Hematopoietic multipotent progenitor cell treated with erythropoietin and hydrocortisone succinate and interleukin-3 and kit ligand, for 6 days (in vitro differentiated cells): ENCODE data around the gene SLCO4A1.

ENCODE experiments used
- DNase-seq: peaks from one replicate; pipeline ENCODE4 v3.0.0-alpha.2; 2015

SLCO4A1 gene

DNA sequence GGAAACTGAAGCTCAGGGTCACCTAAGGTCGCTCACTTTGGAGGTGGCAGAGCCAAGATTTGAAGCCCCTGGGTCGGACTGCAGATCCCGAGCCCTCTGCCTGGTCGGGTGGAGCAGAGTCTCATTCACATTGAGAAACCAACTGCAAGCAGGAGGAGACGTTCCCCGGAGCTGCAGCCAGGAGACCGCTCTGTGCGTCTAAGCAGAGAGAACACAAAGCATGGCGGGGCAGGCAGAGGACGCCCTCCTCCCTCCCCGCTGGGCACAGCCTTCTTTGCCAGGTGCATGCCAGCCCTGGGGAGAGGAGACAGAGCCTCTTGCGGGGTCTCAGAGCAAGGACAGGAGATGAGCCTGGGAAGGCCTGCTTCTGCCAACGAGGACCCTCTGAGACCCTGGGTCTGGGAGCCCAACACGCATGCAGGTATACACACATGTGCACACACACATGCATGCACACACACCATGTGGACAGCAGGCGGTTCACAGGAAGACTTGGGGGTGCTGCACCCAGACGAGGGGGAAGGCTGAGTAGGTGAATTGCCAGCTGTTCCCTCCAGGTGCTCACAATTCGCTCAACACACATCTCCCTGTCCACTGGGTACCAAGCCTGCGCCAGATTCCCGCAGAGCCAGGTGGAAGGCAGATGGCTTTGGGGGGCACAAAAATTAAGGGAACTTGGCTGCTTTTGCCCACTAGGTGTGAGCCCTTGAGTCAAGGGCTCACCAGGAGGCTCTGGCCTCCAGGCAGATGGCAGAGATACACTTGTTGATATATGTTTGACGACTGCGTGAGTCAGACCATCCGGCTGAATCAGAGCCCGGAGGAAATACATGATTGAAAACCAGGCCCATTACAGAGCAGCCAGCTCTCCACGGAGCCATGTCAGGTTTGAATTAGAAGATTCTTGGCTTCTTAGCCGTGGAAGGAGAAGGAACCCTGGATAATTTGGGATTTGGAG lies 60.9 kb downstream of the SLCO4A1 start:
- peak; percentile 46 for DNase-seq

DNA sequence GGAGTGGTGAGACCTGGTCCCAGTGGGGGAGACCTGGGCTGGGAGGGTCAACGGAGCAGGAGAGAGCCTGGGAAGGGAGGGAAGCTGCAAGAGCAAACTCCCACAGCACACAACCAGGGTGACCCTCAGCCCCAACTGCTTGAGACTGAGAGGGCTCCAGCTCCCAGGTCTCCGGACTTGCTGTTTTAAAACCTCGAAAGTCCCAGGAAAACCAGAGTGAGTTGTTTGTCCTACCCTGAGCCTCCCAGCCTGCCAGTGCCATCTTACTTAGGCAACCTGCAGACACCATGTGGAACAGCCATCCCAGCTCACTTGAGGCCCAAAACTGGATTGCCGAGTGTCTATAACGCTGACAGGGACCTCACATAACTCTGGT lies 61.5 kb downstream of the SLCO4A1 start:
- no peak for DNase-seq

DNA sequence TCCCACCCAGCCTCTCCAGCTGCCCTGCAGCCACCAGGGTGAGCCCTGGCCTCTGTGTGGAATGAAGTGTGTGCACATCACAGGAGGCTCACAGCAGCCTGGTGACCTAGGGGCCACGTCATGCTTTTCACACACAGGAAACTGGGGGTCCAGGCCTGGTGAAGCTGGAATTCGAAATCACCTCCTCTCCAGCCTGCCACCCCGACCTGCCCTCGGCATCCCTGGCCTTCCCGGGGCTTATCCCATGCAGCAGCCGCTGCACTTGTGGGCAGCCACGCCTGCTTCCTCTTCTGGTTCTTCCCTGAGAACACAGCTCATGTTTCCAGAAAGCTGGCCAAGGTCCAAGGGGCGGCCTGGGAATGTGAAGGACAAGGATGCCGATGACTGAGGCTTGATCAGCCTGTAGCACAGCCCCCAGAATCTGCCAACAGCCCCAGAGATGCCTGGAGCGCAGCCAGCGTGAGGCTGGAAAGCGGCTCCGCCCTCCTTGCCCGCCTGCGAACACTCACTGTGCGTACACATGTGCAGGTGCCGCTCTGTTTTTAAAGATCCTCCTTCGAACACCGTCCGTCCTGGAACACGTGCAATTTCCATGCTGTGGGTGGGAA lies 62.1 kb downstream of the SLCO4A1 start:
- no peak for DNase-seq

DNA sequence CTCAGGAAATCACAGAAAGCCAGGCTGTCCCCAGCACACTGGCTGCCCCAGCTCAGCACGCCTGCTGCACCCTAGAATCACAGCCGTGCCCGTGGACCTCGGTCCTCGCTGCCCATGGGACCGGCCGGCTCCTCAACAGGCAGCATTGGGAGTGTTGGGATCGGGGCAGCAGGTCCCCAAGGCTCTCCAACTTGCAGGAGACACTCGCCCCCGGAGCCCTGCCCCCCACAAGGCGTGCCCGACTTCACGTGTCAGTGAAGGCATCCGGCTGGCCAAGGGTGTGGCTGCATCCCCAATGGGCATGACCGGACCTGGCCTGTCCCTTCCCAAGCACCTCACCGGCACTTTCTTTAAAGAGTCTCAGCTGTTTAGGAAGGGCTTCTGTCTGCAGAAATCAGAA lies 63.3 kb downstream of the SLCO4A1 start:
- DNase-seq, result no peak

DNA sequence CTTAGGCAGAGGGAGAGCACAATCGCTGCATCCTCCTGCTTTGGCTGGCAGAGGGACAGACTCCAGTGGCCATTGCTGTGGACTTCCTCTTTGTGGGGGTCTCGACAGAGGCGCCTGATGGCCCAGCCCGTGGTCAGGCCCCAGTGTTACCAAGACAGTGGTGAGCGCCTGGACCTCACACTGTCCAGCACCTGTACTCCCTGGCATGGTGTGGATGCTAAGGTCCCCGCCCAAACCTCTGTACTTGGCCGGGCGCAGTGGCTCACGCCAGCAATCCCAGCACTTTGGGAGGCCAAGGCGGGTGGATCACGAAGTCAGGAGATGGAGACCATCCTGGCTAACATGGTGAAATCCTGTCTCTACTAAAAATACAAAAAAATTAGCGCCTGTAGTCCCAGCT lies 64.0 kb downstream of the SLCO4A1 start:
- DNase-seq, result no peak

DNA sequence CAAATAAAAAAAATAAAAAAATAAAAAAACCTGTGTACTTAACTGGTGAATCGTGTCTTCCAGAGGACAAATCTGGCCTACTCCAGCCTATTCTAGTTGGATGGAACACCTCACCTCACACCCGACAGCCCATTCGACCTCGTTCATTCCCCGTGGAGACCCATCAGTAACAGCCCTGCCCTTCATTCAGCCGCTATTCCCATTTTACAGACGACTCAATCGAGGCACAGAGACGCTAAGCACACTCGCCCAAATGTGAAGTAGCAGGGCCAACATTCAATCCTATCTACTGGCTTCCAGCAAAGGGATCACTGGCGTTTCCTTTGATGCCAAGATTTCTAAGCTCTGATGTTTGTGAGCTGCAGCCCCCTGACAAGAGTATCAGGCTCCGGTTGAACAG lies 64.6 kb downstream of the SLCO4A1 start:
- no peak for DNase-seq

DNA sequence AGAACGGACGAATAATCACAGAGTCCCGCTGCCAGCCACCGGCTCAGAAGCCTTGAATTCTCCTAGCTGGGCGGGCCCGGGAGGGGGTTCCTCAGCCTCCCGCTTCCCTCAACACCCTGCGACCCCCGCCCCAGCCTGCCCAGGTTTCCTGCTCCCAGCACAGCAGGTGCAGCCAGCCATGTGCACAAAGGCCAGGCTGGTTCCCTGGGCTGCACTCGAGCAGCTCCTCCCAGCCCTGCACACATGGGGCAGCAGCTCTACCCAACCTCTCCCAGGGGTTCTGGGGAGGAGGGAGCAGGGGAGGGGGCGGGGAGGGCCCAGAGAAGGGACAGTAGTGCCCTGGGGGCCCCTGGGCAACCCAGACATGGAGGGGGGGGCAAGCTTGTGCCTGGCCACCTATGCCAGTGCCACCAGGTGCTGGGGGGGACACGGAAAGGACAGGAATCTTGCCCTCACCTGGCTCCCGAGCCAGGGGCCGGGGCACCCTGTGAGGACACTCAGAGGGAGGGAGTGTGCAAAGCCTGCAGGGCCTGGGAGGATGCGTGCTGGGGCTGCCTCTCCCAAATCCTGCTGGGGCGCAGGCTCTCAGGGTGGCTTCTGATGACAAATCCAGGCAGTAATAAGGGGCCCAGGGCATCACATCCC lies 65.1 kb downstream of the SLCO4A1 start:
- DNase-seq, result no peak

DNA sequence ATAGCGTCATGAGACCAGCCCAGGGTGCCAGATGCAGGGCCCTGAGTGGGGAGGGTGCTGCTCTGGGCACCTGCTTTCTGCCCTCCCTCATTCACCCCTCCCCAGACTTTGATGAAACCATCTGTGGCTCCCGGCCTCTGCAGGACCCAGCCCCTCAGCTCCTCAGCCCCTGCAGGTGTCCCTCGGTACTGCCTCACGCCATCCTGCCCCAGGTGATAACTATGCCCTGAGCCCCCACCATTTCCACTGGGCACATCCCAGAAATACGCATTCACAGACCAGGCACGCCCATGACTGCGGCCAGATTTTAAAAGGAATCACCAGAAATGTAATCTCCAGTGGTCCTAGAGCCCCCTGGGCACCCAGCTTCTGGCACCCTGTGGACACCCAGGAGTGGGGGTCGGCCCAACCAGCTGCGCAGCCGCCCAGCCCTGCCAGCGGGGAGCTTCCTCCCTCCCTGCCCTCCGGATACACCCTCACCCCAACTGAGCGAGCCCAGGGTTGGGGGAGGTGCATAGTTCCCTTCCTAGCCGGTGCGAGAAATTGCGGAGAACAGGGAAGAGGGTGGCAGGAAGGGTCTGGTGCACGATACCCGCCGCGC lies 65.7 kb downstream of the SLCO4A1 start:
- peak; percentile 40 for DNase-seq

DNA sequence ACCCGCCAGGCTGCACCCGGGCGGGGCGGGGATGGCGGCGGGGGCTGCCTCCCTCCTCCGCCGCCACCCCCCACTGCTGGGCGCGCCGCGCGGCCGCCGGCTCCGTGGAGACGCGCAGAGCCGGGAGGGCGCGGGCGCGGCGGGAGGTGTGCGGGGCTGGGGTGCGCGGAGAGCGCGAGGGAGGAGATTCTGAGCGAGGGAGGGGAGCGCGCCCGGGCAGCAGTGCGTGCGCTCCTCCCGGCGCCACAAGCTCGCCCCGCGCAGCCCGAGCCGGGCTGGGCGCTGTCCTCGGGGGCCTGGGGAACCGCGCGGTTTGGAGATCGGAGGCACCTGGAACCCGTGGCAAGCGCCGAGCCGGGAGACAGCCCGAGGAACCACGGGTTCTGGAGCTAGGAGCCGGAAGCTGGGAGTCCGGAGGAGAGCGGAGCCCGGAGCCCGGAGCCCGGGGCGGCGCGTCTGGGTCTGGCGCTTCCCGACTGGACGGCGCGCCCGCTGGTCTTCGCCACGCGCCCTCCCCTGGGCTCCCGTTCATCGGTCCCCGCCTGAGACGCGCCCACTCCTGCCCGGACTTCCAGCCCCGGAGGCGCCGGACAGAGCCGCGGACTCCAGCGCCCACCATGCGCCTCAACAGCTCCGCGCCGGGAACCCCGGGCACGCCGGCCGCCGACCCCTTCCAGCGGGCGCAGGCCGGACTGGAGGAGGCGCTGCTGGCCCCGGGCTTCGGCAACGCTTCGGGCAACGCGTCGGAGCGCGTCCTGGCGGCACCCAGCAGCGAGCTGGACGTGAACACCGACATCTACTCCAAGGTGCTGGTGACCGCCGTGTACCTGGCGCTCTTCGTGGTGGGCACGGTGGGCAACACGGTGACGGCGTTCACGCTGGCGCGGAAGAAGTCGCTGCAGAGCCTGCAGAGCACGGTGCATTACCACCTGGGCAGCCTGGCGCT lies 66.6 kb downstream of the SLCO4A1 start, which contains the start of gene NTSR1:
TSS of gene NTSR1 (plus strand) at position 246 of the 946 bp plus-strand sequence. CDS start at position 618, 372 bp downstream.
- DNase-seq, result no peak

DNA sequence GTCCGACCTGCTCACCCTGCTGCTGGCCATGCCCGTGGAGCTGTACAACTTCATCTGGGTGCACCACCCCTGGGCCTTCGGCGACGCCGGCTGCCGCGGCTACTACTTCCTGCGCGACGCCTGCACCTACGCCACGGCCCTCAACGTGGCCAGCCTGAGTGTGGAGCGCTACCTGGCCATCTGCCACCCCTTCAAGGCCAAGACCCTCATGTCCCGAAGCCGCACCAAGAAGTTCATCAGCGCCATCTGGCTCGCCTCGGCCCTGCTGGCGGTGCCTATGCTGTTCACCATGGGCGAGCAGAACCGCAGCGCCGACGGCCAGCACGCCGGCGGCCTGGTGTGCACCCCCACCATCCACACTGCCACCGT lies 67.2 kb downstream of the SLCO4A1 start:
- DNase-seq, result no peak

DNA sequence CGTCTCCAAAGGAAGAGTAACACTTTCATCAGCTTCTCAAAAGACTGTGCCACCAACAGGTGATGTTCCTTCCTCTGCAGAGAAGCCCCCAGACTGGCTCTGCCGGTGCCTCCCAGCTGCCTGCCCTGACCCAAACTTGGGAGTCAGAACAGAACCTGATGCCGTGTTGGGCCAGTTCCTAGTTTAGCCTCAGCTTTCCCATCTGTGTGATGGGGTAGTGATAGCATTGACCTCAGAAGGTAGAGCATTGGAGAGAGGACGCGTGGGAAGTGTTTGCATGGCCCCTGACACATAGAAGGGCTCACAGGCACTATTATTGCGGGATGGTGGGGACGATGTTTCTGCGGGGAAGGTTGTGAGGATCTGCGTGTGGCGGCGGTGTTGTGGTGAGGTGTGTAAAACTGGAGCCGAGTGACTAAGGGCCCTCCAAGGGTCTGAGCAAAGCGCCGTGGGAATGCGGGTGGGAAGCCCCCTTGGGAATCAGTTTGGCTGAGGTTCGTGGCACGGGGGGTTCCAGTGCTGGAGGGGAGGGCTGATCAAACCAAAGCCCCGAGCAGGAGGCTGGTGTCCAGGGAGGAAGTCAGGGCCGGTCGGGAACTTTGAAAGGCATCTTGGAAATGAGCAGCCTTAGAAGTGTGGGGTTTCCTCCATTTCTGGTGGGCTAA lies 68.0 kb downstream of the SLCO4A1 start:
- DNase-seq, result no peak

DNA sequence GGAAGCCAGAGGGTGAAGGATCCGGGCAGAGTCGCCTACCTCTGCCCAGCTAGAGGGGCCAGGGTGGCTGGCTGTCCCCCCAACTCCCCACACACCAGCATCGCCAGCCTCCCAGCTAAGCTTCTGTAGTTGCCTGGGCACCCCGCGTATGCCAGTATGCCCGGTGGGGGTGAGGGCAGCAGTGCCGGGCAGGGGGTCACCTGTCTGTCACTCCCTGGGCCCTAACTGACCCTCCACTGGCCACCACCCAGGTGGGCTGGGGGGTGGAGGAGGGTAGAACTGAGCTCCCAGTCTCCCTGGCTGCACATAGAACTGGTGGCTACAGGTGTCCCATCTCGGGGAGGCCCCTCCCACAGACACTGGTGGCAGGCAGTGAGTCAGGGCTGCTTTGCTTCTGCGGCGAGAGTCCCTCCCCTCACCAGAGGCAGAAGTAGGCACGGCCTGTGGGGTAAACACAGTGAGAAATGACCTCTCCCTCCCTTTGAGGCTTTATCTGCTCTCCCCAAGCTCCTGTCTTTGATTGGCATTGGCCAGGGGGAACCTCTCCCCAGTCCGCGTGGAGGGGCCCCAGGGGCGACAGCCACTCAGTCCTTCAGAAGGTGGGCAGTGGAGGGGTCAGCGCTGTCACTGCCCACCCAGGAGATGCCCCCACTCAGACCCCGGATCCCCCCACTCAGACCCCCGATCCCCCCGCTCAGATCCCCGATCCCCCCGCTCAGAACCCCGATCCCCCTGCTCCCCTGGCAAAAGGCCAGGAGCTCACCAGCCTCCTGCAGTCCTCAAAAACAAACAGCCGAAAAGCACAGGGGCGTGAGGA lies 68.8 kb downstream of the SLCO4A1 start:
- peak; percentile 59 for DNase-seq

DNA sequence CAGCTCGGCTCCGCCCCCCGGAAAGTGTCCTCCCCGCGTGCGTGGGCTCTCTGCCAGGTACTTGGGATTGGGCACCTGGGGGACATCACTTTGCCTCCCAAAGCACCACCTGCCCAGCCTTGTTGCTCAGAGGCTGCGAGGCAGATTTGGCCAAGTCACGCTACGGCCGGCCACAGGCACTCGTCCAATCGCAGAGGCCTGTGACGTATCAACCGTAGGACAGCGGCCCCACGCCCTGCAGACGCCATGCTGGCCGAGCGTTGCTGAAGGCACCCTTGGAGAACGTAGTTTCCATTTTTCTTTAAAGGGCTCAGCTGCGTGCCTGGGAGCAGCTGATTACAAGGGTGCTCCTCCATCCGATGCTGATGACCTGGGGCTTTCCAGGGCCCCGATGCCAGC lies 69.4 kb downstream of the SLCO4A1 start:
- no peak for DNase-seq

DNA sequence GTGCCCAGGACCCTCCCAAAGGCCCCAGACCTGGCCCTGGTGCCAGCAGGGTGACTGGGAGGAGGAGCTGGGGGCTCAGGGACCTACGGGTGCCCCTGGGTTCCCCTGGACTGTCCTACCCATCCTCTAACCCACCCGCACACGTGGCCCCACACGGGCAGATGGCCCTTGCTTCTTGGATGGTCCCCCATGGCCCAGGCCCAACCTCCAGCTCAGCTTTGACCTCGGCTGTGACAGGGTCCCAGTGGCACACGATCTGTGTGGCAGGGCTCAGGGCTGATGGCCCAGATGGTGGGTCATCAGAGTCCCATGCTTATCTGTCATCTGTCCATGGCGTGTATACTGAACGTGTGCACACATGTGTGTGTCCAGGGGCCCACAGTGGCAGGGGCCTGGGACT lies 70.3 kb downstream of the SLCO4A1 start:
- DNase-seq, result no peak

DNA sequence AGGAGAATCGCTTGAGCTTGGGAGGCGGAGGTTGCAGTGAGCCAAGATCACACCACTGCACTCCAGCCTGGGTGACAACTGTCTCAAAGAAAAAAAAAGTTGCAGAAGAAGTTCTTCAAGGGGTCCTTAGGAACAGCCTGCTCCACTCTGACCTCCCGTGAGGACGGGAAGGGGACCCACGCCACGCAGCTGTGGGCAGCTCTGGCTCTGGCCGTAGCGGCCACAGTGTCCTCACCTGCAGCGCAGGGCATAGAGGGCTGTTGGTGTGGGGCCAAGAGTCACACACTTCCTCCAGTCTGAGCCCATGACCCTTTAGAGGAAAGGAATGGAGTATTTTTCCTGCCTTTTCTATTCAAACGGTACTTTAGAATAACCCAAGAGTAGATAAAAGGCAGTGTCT lies 71.7 kb downstream of the SLCO4A1 start:
- DNase-seq, result no peak

DNA sequence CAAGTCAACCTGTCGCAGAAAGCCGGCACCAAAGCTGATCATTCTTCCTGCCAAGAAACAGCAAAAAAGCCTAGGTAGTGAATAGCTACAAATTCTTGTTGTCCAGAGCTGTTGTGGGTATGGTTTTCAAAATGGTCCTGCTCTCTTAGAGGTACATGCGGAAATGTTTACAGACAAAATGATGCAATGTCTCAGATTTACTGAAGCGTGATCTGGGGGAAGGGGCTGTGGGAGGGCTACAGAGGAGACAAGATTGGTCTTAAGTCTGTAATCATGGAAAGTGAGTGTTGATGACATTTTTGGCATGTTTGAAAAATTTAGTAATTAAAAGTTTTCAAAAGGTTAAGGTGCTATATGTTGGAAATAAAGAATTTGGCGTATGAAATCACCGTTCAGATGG lies 72.5 kb downstream of the SLCO4A1 start:
- no peak for DNase-seq

DNA sequence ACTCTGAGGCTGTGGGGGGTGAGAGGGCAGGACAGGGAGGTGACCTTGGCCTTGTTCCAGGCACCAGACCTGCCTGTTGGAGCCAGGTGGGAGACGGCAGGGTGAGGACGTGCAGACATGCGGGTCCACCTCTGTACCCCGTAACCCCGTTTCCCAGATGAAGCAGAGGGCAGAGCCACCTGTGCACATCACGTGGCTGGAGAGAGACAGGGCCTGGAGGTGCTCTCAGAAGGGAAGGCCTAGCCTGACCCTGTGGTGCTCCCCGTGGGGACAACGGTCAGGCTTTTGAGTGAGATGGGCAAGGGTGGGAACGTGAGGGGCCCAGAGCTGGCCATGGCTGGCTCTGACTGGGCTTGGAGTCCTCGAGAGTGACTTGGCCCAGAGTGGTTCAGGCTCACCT lies 72.9 kb downstream of the SLCO4A1 start:
- DNase-seq, result no peak

DNA sequence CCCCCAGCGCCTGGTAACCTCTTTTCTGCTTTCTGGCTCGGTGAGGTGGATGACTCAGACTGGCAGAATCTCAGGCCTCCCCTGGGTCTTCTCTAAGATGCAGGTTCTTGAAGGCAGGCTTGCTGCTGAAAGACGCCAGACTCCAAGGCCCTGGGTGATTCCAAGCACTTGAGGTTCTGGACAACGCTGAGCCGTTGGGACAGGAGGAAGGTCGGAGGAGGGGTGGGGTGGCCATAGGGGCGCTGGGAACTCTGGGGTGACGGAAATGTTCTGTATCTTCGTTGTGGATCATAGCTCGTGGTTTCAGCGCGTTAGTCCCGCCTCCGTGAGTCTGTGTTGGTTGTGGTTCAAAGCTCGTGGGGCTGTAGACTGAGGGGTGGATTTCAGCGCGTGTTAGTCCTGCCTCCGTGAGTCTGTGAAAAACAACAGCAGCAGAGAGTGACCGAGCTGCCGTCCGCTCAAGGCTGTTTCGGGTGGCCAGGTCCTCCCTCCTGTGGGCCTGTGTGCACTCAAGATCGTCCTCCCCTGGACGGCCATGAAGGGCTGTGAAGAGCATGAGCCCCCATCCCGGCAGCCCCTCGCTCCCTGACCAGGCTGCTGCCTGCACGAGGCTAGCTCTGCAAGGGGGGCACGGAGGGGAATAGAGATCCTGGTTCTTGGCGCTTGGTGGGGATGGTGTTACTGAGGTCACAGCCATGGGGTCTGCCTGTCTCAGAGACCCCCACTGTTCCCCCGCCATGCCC lies 74.1 kb downstream of the SLCO4A1 start:
- DNase-seq, result no peak

DNA sequence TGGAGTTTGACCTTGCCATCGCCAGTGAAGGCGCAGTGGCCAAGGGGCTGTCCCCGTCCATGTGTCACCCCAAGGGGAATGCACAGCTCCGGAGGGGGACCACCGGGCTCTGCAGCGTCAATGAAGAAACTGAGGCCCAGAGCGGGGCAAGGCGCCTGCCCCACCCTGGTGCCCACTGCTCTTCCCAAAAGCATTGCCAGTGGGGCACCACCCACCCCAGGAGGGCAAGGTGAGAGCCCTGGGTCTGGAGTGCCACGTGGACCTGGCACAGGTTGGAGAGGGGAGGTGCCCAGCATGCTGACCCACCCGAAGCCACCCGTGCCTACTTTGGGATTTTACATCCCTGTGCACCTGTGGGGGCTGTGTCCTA lies 74.6 kb downstream of the SLCO4A1 start:
- DNase-seq, result no peak

DNA sequence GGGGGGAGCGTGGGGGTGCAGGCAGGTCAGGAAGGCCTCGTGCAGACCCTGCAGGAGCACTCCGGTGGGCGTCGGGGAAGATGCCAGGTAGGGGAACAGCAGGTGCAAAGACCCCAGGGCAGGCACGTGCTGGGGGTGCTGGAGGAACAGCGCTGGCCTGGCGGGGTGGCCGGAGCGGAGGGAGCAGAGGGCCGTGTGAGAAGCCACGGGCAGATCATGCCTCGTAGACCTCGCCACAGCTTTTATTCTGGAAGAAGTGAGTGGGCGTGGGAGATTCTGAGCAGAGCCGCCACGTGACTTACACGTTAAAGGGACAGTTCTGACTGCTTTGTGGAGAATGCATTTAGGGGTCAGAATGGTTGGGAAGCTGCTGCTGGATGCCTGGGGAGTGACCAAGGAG lies 75.6 kb downstream of the SLCO4A1 start:
- DNase-seq, result no peak
